GM20000 (cell line): Measurements from ENCODE around the gene TAPBP.

Source experiments
- DNase-seq: peaks from one replicate; pipeline ENCODE4 v3.0.0; 2012; ENCODE audit warnings: low spot score
- CTCF ChIP-seq: IDR thresholded peaks from 2 replicates; pipeline ENCODE4 v1.5.1; 2012; ENCODE audit warnings: mild to moderate bottlenecking, control low read depth; ENCODE audit errors: extremely low read depth, missing control alignments

TAPBP gene

DNA sequence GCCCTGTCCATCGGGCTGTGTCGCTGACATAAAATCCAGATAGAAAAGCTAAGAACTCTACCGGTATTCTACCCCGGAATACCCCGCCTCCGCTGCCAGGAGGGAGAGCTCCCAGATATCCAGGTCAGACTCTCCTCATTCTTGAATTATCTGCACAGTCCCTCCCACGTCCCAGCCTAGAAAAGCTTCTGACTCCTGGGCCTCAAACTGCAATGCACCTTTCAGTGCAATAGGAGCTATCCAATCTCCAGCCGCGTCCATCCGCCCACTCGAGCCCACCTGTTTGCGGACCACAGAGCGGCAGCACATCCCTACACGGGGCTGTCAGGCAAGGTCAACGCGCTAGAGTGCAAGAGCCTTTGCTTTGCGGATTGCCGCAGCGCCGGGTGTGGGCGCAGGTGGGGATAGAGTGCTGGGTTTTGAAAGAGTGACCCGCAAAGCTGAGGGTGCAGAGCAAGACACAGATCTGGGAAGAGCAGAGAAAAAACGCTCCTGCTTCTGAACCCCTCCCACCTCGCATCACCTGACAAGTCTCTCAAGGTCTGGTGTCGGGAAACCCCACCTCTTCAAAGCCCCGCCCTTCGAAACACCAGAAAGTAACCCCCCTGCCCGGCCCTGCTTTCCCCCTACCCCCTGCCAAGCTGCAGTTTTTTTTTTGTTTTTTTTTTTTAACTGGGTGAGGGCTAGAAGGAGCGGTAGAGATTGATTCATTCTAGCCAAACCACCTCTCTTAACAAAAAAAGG, 1.3 kb downstream of the TAPBP start:
- peak; percentile 89 for DNase-seq
- no peak for TF ChIP-seq CTCF

DNA sequence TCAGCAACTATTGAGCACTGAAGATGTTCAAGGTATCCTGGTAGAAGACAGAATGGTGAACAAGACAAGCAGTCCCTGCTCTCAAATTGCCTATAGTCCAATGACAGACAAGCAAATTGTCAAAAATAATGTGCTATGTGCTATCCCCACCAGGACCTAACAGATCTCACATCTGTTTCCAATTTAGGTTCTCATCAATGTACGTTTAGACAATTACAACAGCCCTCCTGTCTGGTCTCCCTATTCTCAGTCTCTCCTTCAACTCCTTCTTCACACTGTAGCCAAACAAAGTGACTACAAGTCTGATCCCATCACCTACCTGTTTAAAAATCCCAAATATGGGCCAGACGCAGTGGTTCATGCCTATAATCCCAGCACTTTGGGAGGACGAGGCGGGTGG, 7.5 kb downstream of the TAPBP start:
- TF ChIP-seq CTCF, result no peak
- DNase-seq, result no peak

- DNase-seq, result no peak
- TF ChIP-seq CTCF, result no peak
These were observed 8.8 kb downstream of the TAPBP start for GRCh38 chr6:33305052-33305451.

- DNase-seq, result no peak
- no peak for TF ChIP-seq CTCF
These were observed 9.7 kb downstream of the TAPBP start for GRCh38 chr6:33304216-33304615.

DNA sequence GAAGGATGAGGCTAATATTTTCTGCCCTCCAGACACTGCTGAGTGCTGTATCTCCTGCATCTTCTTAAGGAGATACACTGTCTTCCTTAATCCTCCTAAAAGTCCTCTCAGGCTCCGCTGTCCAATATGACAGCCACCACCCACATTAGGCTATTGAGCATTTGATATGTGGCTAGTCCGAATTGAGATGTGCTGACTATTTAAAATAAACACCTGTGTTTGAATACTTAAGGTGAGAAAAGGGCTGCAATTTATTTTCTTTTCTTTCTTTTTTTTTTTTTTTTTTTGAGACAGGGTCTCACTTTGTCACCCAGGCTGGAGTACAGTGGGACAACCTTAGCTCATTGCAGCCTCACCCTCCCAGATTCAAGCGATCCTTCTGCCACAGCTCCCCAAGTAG, 12.0 kb downstream of the TAPBP start:
- no peak for DNase-seq
- no peak for TF ChIP-seq CTCF

- TF ChIP-seq CTCF, result peak; percentile 46
These were observed 14.5 kb downstream of the TAPBP start for GRCh38 chr6:33299237-33299944.

GRCh38 chr6:33298773-33299236, 15.1 kb downstream of the TAPBP start, which contains the start of gene RGL2:
TSS of gene RGL2 (minus strand) at chr6:33298942. CDS start at chr6:33298610, 332 bp downstream.
- DNase-seq, result peak; percentile 69
- no peak for TF ChIP-seq CTCF

More at GRCh38 chr6:33299237-33299944, 14.5 kb downstream of the TAPBP start:
- DNase-seq, result peak; percentile 90
